Suppressor macrophage treated with lipopolysaccharide for 1 hour (primary cell): ENCODE data around the gene FILIP1L.
"Not testable (repeated sequence)": the region's sequence is repeated elsewhere in the genome, so short reads cannot be mapped to it uniquely, and the experiment has no call there.

Source experiments
- DNase-seq, 3 donors: peaks; one replicate each; pipeline ENCODE4 v3.0.0-alpha.2; 2020 to 2022

The FILIP1L gene

GRCh38 chr3:100096866-100097265, 17.4 kb downstream of the FILIP1L start:
- no peak for DNase-seq

DNA sequence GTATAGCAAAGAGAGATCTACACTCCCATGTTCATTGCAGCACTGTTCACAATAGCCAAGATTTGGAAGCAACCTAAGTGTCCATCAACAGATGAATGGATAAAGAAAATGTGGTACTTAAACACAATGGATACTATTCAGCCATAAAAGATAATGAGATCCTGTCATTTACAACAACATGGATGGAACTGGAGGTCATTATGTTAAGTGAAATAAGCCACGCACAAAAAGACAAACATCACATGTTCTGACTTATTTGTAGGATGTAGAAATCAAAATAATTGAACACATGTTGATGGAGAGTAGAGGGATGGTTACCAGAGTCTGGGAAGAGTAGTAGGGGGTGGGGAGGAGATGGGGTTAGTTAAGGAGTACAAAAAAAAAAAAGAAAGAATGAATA, 18.0 kb downstream of the FILIP1L start:
- DNase-seq: not testable (repeated sequence)

DNA sequence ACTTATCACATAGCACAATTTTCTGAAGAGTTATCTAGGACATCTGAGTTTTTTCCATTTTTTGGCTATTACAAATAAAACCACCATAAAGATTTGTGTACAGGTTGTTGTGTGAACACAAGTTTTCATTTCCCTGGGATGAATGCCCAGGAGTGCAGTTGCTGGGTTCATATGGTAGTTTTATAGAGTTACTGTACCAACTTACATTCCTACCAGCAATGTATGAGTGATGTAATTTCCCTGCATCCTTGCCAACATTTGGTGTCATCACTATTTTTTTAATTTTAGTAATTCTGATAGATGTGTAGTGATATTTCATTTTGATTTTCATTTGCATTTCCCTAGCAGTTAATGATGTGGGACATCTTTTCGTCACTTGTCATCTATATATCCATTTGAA, 20.5 kb downstream of the FILIP1L start:
- no peak for DNase-seq

GRCh38 chr3:100090669-100091005, 23.7 kb downstream of the FILIP1L start:
- DNase-seq: no peak

- peak; percentile 51 to 68 (median 64) for DNase-seq
Measured at GRCh38 chr3:100089812-100090668, 24.3 kb downstream of the FILIP1L start.

- no peak for DNase-seq
Measured at GRCh38 chr3:100088735-100089368, 25.4 kb downstream of the FILIP1L start.

DNA sequence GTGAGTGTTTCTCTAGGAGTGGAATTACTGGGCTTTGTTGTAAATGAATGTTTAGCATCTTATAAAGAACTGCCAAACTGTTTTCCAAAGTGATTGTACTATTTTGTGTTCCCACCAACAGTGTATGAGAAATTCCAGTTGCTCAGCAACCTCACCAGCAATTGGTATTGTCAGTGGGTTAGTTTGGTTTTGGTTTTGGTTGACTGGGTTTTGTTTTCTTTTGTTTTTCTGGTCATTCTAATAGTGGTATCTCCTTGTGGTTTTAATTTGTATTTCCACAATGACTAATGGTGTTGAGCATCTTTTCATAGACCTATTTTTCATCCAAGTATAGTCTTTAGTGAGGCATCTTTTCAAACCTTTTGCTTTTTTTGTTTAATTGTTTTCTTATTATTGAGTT, 27.1 kb downstream of the FILIP1L start:
- DNase-seq: peak in 1 of 3 donors; percentile 30

- DNase-seq: no peak
Measured at GRCh38 chr3:100086401-100086800, 27.9 kb downstream of the FILIP1L start.

GRCh38 chr3:100084100-100084806, 30.0 kb downstream of the FILIP1L start:
- DNase-seq: peak; percentile 26 to 72 (median 71)

DNA sequence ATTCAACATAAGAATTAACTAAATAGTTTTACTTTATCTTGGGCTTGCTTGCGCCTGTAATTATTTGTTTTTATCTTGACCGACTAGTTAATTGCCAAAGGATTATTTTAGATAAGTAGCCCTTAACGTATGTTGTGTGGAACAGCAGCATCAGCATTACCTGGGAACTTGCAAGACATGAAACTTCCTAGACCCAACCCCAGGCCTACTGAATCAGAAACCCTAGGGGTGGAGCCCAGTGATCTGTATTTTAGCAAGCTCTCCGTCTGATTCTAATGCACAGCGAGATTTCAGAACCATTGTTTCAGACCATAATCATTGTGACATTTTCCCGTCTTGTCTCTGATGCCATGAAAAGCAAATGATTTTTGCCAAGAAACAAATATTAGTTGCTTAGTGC, 31.1 kb downstream of the FILIP1L start:
- DNase-seq: no peak

DNA sequence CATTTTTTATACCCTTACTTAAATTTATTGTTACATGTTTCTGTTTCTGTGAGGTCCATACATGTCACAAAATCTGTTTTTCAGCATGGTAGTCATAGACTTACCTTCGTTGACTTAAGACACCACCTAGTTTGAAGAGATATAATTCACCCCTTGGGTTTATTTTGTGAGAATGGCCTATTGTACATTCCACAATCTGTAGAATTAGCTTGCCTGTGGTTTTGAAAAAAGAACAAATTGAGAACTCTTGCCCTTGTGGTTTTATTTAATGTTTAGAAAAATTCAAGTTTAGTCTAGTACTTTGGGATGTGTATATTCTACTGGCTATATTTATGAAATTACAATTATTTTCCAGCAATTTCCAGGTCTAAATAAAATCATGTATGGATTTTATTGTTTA, 31.6 kb downstream of the FILIP1L start:
- DNase-seq: no peak

- no peak for DNase-seq
Measured at GRCh38 chr3:100081986-100082692, 32.2 kb downstream of the FILIP1L start.

DNA sequence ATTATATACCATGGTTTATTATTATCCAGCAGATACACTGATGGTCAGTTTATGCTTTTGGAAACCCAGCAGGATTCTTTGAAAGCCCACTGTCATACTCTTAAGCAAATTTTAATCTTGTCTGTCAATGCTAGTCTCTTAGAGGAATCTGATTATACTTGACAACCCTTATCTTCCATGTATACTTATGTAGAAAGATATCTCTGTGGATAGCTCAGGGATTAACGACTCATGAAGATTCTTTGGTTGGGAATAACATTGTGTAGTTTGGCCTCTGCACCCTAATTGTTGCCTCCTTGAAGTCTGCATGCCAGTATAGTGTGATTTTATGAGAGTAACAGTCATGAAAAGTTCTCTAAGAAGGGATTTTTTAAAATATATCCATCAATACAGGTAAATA, 33.0 kb downstream of the FILIP1L start:
- no peak for DNase-seq

DNA sequence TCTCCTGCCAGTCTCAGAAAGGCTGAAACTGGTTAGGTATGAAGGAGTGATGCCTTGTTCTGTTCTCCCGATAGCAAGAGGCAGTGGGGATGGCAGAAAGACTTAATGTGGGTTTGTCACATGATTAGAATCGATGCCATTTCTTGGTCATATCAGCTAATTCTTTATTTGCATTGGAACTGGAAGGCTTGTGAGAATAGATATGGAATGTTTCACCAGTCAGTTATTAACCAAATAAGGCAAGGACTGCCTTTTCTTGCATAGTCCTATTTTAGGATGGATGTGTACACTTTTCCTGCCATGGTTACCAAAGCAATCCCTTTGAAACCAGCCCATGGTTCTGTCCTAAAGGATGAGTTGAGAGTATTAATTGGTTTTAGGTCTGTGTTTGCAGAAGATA, 33.7 kb downstream of the FILIP1L start:
- no peak for DNase-seq

GRCh38 chr3:100079328-100079727, 35.0 kb downstream of the FILIP1L start:
- no peak for DNase-seq

DNA sequence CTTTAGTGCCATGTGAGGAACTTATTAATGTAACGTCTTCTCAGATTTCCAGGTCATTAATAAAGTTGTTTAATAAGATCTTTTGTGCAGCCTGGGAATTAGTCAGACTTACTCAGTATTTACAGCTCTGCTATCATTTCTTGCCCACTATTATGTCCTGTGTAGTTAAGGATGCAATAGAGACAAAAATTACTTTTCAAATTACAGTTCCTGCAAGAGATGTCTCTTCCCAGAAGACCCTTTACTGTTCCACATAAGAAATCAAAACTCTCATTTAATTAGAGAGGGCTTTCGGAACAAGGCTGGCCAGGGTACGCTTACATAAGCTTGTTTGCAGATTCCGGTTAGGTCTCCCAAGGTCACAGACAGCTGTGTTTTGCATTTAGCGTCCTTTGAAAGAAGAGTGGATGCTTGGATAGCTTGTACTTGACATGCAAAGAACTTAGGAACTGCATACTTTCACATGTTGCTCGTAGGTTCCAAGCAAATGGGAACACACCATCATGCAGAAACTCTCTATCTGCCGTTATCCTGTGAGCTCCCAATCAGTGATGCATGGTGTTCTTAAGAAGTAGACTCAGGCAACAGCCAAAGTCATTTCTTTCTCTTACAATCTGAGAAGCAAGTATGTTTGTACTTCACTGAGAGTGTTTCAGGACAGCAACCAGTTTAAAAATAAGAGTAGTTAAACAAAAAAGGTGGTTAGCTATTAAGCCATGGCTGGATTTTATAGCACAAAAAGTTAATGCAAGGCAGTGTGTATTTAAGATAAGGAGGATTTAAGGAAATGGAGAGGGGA, 37.4 kb downstream of the FILIP1L start:
- no peak for DNase-seq

DNA sequence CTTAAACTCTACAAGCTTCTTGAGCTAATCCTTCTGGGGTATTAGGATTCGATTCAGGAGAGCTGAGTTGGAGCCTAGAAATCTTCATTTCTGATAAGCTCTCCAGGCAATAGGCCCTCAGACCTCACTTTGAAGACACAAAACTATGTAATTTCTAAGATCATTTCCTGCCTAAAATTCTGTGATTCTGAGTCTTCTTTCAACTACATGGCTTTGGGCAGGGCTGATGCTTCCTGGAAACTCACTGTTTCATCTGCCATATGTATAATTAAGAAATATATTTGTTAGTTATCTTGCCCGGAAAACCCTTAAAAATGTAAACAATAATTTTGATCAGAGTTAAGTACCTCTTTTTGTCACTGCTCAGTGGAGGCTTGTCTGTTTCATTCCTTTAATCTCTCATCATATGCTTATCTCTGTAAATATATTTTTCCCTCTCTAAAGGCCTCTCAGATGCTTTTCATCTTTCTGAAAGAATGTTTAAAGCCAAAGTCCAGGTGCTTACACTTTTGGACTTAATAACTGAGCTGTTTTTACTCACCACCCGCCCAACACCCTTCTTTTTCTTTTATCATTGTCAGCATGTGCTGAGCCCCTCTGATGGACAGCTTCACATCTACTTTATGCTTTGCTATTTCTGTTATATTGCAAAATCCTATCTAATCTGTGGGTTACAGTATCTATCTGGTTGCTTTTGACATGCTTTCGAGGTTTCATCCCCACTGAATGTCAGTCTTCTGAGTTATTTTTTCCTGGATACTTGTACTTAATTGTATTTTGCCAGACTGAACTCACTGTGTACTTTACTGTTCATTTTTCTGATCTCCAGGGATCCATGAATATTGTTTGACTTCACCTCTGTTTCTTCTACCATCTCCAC, 38.2 kb downstream of the FILIP1L start:
- no peak for DNase-seq

DNA sequence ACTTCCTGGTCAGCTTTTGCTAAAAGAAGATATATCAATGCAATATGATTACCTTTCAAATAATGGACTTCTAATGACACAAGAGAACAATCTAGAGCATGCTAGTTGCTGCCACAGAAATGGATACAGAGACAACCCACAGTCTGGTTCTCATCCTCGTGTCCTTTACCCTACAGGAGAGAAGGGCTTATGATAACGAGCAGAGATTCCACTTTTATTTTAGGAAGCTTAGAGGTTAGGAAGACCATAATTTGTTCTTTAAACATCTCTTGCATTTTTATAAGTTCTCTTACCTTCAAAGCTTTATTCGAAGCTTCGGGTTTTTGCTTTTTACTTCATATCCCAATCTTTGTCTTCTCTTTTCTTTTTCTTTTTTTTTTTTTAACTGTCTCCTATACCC, 39.1 kb downstream of the FILIP1L start:
- no peak for DNase-seq

- DNase-seq: peak; percentile 43 to 62 (median 57)
Measured at GRCh38 chr3:100073714-100074307, 40.5 kb downstream of the FILIP1L start.

DNA sequence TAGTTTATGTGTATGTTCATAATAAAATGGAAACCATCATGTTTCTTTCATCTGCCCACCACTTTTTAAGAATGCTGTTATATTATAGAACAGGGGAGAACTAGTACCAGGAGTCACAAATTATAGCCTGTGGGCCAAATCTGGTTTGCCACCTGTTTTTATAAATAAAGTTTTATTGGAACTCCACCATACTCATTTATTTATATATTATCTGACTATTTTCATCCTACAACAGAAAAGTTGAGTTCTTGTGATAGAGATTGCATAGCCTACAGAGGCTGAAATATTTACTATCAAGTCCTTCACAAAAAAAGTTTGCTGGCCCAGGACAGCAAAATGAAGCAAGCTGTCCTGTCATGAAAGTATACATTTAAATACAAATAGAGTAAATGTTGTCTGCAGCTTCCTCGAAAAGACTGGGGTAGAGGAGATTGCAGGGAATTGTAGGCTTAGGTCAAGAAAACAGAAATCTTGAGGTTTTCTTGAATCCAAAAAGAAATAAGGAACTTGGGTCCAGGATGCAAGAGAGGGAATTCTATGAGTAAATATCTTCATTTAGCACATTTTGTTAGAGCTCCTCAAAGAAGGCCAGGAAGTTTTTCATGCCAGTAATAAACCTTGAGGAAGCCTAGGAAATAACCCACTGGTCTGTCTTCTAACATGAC, 41.1 kb downstream of the FILIP1L start:
- peak; percentile 28 to 54 (median 48) for DNase-seq
